GM23248 (cell line): ENCODE measurements around the gene SPTBN5. TPM values are rescaled to one million over a fixed set of nuclear protein-coding genes. Genes with fewer than 3 reads are reported as not detected.

Source experiments
- DNase-seq: peaks from one replicate; pipeline ENCODE4 v3.0.0-alpha.2; 2015
- H2AFZ ChIP-seq: fragments of 200-600 bp; sonication (generic); 2 replicates; pipeline ENCODE4 v1.6.1; 2016; ENCODE audit warnings: antibody characterized with exemption
- H3F3A ChIP-seq: fragments of 200-600 bp; sonication (generic); 2 replicates; pipeline ENCODE4 v1.6.1; 2016; ENCODE audit warnings: mild to moderate bottlenecking, antibody characterized with exemption, mixed run types; ENCODE audit not compliant: insufficient read depth
- H3K27ac ChIP-seq: fragments of 200-600 bp; sonication (generic); 2 replicates; pipeline ENCODE4 v1.5.1; 2016; ENCODE audit warnings: mild to moderate bottlenecking
- H3K27me3 ChIP-seq: fragments of 200-600 bp; sonication (generic); replicated peaks from 2 replicates; pipeline ENCODE4 v1.6.1; 2016; ENCODE audit warnings: mild to moderate bottlenecking; ENCODE audit not compliant: insufficient read depth
- H3K36me3 ChIP-seq: fragments of 200-600 bp; sonication (generic); 2 replicates; pipeline ENCODE4 v1.6.1; 2016; ENCODE audit warnings: low read depth, mild to moderate bottlenecking
- H3K4me1 ChIP-seq: fragments of 200-600 bp; sonication (generic); 2 replicates; pipeline ENCODE4 v1.6.1; 2016; ENCODE audit warnings: mild to moderate bottlenecking; ENCODE audit not compliant: insufficient read depth
- H3K4me2 ChIP-seq: fragments of 200-600 bp; sonication (generic); one replicate; pipeline ENCODE4 v1.6.1; 2016; ENCODE audit warnings: mild to moderate bottlenecking; ENCODE audit not compliant: unreplicated experiment
- H3K4me3 ChIP-seq: fragments of 200-600 bp; sonication (generic); 2 replicates; pipeline ENCODE4 v1.5.1; 2016; ENCODE audit warnings: mild to moderate bottlenecking
- H3K79me2 ChIP-seq: fragments of 200-600 bp; sonication (generic); 2 replicates; pipeline ENCODE4 v1.6.1; 2016; ENCODE audit warnings: mild to moderate bottlenecking; ENCODE audit not compliant: insufficient read depth
- H3K9ac ChIP-seq: fragments of 200-600 bp; sonication (generic); 2 replicates; pipeline ENCODE4 v1.6.1; 2016; ENCODE audit warnings: mild to moderate bottlenecking
- H3K9me2 ChIP-seq: fragments of 200-600 bp; sonication (generic); 2 replicates; pipeline ENCODE4 v1.6.1; 2016; ENCODE audit warnings: mixed run types, mild to moderate bottlenecking, moderate library complexity; ENCODE audit not compliant: insufficient read depth
- H3K9me3 ChIP-seq: fragments of 200-600 bp; sonication (generic); one replicate; pipeline ENCODE4 v1.6.1; 2017; ENCODE audit warnings: low read depth
- H4K20me1 ChIP-seq: fragments of 200-600 bp; sonication (generic); 2 replicates; pipeline ENCODE4 v1.6.0; 2016; ENCODE audit not compliant: insufficient read depth
- EZH2 ChIP-seq: fragments of 200-600 bp; sonication (generic); IDR thresholded peaks from 2 replicates; pipeline ENCODE4 v1.6.1; 2018; ENCODE audit warnings: antibody characterized with exemption, mild to moderate bottlenecking; ENCODE audit not compliant: insufficient read depth, poor library complexity, severe bottlenecking
- EZH2phosphoT487 ChIP-seq: fragments of 200-600 bp; sonication (generic); IDR thresholded peaks from 2 replicates; pipeline ENCODE4 v1.6.1; 2018; ENCODE audit warnings: antibody characterized with exemption, moderate library complexity, mild to moderate bottlenecking, low read depth; ENCODE audit not compliant: insufficient read depth
- WGBS, 2 experiments: methylation state at CpG; one replicate each; pipeline ENCODE4 v1.1.6; 2015 to 2017; ENCODE audit warnings: low lambda C conversion rate in 2 of 2, low coverage in 1 of 2; ENCODE audit errors: missing lambda C conversion rate in 2 of 2; 5-methylcytosine and 5-hydroxymethylcytosine counted together
- in situ Hi-C: fragments of 300-500 bp; cut with MboI; formaldehyde crosslinking; loops from 2 replicates; pipeline ENCODE4 v1.15.0; 2020
- polyA plus RNA-seq: library from polyadenylated mRNA; unstranded; fragments of >200 nt; fragmentation: Nextera tagmentation; extraction: Ambion mirVana; gene quantifications from 2 replicates; pipeline ENCODE4 v1.2.1, GENCODE V29; 2016
- total RNA-seq: library from RNA; depleted of rRNA; stranded (reverse); fragments of >200 nt; shearing (Covaris generic); gene quantifications from 2 replicates; pipeline ENCODE4 v1.2.3, GENCODE V29; 2014

SPTBN5 gene
- total and polyA plus RNA-seq, 2 experiments from 2014 or later: 0.03 to 0.11 TPM

GRCh38 chr15:41892621-41893421, 1.0 kb downstream of the SPTBN5 start:
- in situ Hi-C loops: no loop called here
- no peaks in the 10 kb centered on the region for H3K27me3 ChIP-seq
- H3K79me2 ChIP-seq: no peaks in the 10 kb centered on the region
- H3K9me2 ChIP-seq: no peaks in the 10 kb centered on the region
- no peak overlapping the region for H3K27ac ChIP-seq
- TF ChIP-seq EZH2: no peak
- TF ChIP-seq EZH2phosphoT487: no peak
- no peaks in the 10 kb centered on the region for H3K9me3 ChIP-seq
- H3F3A ChIP-seq: peaks cover 2% of the 10 kb centered on the region
- no peak for DNase-seq
- no peaks in the 10 kb centered on the region for H4K20me1 ChIP-seq
- H3K4me2 ChIP-seq: no peak overlapping the region
- 94 to 95% methylated on average over 22 of the region's 22 CpGs for WGBS, 2 experiments
- H3K4me1 ChIP-seq: peaks cover 13% of the 10 kb centered on the region
- no peaks in the 10 kb centered on the region for H3K36me3 ChIP-seq
- H3K4me3 ChIP-seq: no peak overlapping the region
- no peak overlapping the region for H3K9ac ChIP-seq
- H2AFZ ChIP-seq: no peak overlapping the region

GRCh38 chr15:41891946-41892345, 1.9 kb downstream of the SPTBN5 start:
- no peaks in the 10 kb centered on the region for H3K9me3 ChIP-seq
- H3K36me3 ChIP-seq: no peaks in the 10 kb centered on the region
- H3K9me2 ChIP-seq: no peaks in the 10 kb centered on the region
- H3K4me2 ChIP-seq: no peak overlapping the region
- H3K27me3 ChIP-seq: no peaks in the 10 kb centered on the region
- no peaks in the 10 kb centered on the region for H4K20me1 ChIP-seq
- 76 to 79% methylated on average over 3 of the region's 3 CpGs for WGBS, 2 experiments
- DNase-seq: no peak
- no peak overlapping the region for H3K27ac ChIP-seq
- no peak for TF ChIP-seq EZH2phosphoT487
- no peak for TF ChIP-seq EZH2
- H3K79me2 ChIP-seq: no peaks in the 10 kb centered on the region
- H3K4me3 ChIP-seq: no peak overlapping the region
- in situ Hi-C loops: no loop called here
- H3F3A ChIP-seq: no peaks in the 10 kb centered on the region; the same call in none of the 2 replicates
- H2AFZ ChIP-seq: no peak overlapping the region
- no peak overlapping the region for H3K9ac ChIP-seq
- peaks cover 13% of the 10 kb centered on the region for H3K4me1 ChIP-seq

- WGBS, 2 experiments: 88 to 90% methylated on average over 6 of the region's 6 CpGs
- Histone ChIP-seq H3K9me2 (no peaks in the 10 kb centered on the region), H3K4me1 (peaks cover 13% of the 10 kb centered on the region), H3K79me2 (no peaks in the 10 kb centered on the region), H2AFZ (no peak overlapping the region), H3K9me3 (no peaks in the 10 kb centered on the region), H3K9ac (no peak overlapping the region), H3K4me2 (no peak overlapping the region), H3K36me3 (no peaks in the 10 kb centered on the region), H4K20me1 (no peaks in the 10 kb centered on the region), H3K4me3 (no peak overlapping the region), H3F3A (no peaks in the 10 kb centered on the region; the same call in 1 of the 2 replicates), H3K27ac (no peak overlapping the region), H3K27me3 (no peaks in the 10 kb centered on the region)
- in situ Hi-C loops: no loop called here
- no peak for DNase-seq
- TF ChIP-seq EZH2phosphoT487 (no peak), EZH2 (no peak)
Observed at GRCh38 chr15:41891226-41891625, 2.6 kb downstream of the SPTBN5 start.

- Histone ChIP-seq H3K27ac (no peak overlapping the region), H3K27me3 (no peaks in the 10 kb centered on the region), H3K4me3 (no peak overlapping the region), H3K4me1 (peaks cover 13% of the 10 kb centered on the region), H3K9ac (no peak overlapping the region), H3F3A (no peaks in the 10 kb centered on the region; the same call in 1 of the 2 replicates), H4K20me1 (no peaks in the 10 kb centered on the region), H3K79me2 (no peaks in the 10 kb centered on the region), H3K36me3 (no peaks in the 10 kb centered on the region), H3K4me2 (no peak overlapping the region), H3K9me3 (no peaks in the 10 kb centered on the region), H3K9me2 (no peaks in the 10 kb centered on the region), H2AFZ (no peak overlapping the region)
- in situ Hi-C loops: no loop called here
- 96% methylated on average over 6 of the region's 6 CpGs for WGBS, 2 experiments
- DNase-seq: no peak
- no peak for TF ChIP-seq EZH2
- no peak for TF ChIP-seq EZH2phosphoT487
Observed at GRCh38 chr15:41890050-41890690, 3.7 kb downstream of the SPTBN5 start.
